ENCODE measurements around the gene OCA2. TPM values are rescaled to one million over a fixed set of nuclear protein-coding genes. Genes with fewer than 3 reads are reported as not detected.

Gene OCA2
- total RNA-seq, 2 experiments from 2014 or later: not detected

GRCh38 chr15:27843146-27843545, 256.0 kb downstream of the OCA2 start:
- DNase-seq: no peak
- Mint-ChIP-seq H3K4me1 (ENCODE audit: low read depth) (no peaks in the 10 kb centered on the region), H3K9me3 (no peaks in the 10 kb centered on the region), H3K4me3 (no peak overlapping the region), H3K27me3 (ENCODE audit: low read depth) (peaks cover under 1% of the 10 kb centered on the region), H3K27ac (no peak overlapping the region), H3K36me3 (ENCODE audit: low read depth) (no peaks in the 10 kb centered on the region)
- CTCF ChIA-PET: no interaction called here
- intact Hi-C loops (cut with micrococcal nuclease): no loop called here

DNA sequence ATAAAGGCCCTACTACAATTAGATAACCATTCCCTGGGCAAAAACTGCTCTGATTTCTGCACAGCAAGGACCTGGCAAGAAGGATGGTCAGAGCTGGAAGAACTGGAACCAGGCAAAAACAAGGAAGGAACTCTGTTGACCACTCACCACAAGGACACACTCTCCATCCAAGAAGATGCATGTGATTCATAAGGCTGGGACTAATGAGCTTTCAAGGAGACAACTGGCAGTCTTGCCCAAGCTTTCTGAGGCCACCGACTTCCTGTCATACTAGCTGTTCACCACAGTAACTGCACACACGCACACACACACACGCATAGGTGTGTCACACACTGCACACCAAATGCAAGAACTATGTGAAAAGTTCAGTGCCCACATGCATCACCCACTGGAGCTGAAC, 256.6 kb downstream of the OCA2 start:
- H3K4me3 Mint-ChIP-seq: no peak overlapping the region
- H3K27me3 Mint-ChIP-seq (ENCODE audit: low read depth): peaks cover 5% of the 10 kb centered on the region
- no peaks in the 10 kb centered on the region for H3K4me1 Mint-ChIP-seq (ENCODE audit: low read depth)
- CTCF ChIA-PET: no interaction called here
- intact Hi-C loops (cut with micrococcal nuclease): no loop called here
- DNase-seq: no peak
- no peaks in the 10 kb centered on the region for H3K9me3 Mint-ChIP-seq
- H3K27ac Mint-ChIP-seq: no peak overlapping the region
- H3K36me3 Mint-ChIP-seq (ENCODE audit: low read depth): no peaks in the 10 kb centered on the region

GRCh38 chr15:27835233-27835939, 263.7 kb downstream of the OCA2 start:
- intact Hi-C loops (cut with micrococcal nuclease): no loop called here
- CTCF ChIA-PET: no interaction called here
- no peaks in the 10 kb centered on the region for H3K9me3 Mint-ChIP-seq
- no peaks in the 10 kb centered on the region for H3K4me1 Mint-ChIP-seq (ENCODE audit: low read depth)
- H3K27ac Mint-ChIP-seq: no peak overlapping the region
- H3K27me3 Mint-ChIP-seq (ENCODE audit: low read depth): peaks cover 11% of the 10 kb centered on the region
- DNase-seq: no peak
- no peak overlapping the region for H3K4me3 Mint-ChIP-seq
- H3K36me3 Mint-ChIP-seq (ENCODE audit: low read depth): no peaks in the 10 kb centered on the region

GRCh38 chr15:27834684-27835083, 264.4 kb downstream of the OCA2 start:
- Mint-ChIP-seq H3K27ac (no peak overlapping the region), H3K9me3 (no peaks in the 10 kb centered on the region), H3K36me3 (ENCODE audit: low read depth) (no peaks in the 10 kb centered on the region), H3K27me3 (ENCODE audit: low read depth) (peaks cover 11% of the 10 kb centered on the region), H3K4me1 (ENCODE audit: low read depth) (no peaks in the 10 kb centered on the region), H3K4me3 (no peak overlapping the region)
- intact Hi-C loops (cut with micrococcal nuclease): no loop called here
- no peak for DNase-seq
- CTCF ChIA-PET: no interaction called here

DNA sequence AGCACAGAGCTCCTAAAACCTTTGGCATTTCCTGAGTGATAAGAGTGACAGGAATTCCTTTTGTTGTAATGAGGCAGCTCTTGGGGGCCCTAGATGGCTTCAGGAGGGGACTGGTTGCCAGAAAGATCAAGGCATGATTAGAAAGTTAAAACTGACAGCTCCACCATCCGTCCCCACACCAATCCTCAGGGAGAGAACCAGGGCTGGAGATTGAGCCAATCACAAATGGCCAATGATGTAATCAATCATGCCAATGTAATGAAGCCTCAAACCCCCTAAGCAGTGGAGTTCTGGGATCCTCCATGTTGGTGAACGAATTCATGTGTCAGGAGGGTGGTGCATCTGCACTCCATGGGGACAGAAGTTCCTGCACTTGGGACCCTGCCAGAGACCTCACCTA, 265.1 kb downstream of the OCA2 start:
- intact Hi-C loops (cut with micrococcal nuclease): no loop called here
- Mint-ChIP-seq H3K27me3 (ENCODE audit: low read depth) (peaks cover 11% of the 10 kb centered on the region), H3K4me3 (no peak overlapping the region), H3K9me3 (no peaks in the 10 kb centered on the region), H3K4me1 (ENCODE audit: low read depth) (no peaks in the 10 kb centered on the region), H3K27ac (no peak overlapping the region), H3K36me3 (ENCODE audit: low read depth) (no peaks in the 10 kb centered on the region)
- DNase-seq: no peak
- CTCF ChIA-PET: no interaction called here

GRCh38 chr15:27833178-27833577, 265.9 kb downstream of the OCA2 start:
- CTCF ChIA-PET: no interaction called here
- Mint-ChIP-seq H3K36me3 (ENCODE audit: low read depth) (no peaks in the 10 kb centered on the region), H3K27me3 (ENCODE audit: low read depth) (peaks cover 11% of the 10 kb centered on the region), H3K4me1 (ENCODE audit: low read depth) (no peaks in the 10 kb centered on the region), H3K9me3 (no peaks in the 10 kb centered on the region), H3K4me3 (no peak overlapping the region), H3K27ac (no peak overlapping the region)
- intact Hi-C loops (cut with micrococcal nuclease): no loop called here
- DNase-seq: no peak

- Mint-ChIP-seq H3K9me3 (no peaks in the 10 kb centered on the region), H3K4me1 (ENCODE audit: low read depth) (no peaks in the 10 kb centered on the region), H3K27ac (no peak overlapping the region), H3K36me3 (ENCODE audit: low read depth) (no peaks in the 10 kb centered on the region), H3K27me3 (ENCODE audit: low read depth) (peaks cover 5% of the 10 kb centered on the region), H3K4me3 (no peak overlapping the region)
- no peak for DNase-seq
- CTCF ChIA-PET: interaction anchor here (0.6 kb wide), 1 partner anchor 180 kb away, joined by 5 read pairs; no protein-coding TSS in a partner anchor
- intact Hi-C loops (cut with micrococcal nuclease): no loop called here
These were observed 266.9 kb downstream of the OCA2 start for GRCh38 chr15:27832237-27832596.

DNA sequence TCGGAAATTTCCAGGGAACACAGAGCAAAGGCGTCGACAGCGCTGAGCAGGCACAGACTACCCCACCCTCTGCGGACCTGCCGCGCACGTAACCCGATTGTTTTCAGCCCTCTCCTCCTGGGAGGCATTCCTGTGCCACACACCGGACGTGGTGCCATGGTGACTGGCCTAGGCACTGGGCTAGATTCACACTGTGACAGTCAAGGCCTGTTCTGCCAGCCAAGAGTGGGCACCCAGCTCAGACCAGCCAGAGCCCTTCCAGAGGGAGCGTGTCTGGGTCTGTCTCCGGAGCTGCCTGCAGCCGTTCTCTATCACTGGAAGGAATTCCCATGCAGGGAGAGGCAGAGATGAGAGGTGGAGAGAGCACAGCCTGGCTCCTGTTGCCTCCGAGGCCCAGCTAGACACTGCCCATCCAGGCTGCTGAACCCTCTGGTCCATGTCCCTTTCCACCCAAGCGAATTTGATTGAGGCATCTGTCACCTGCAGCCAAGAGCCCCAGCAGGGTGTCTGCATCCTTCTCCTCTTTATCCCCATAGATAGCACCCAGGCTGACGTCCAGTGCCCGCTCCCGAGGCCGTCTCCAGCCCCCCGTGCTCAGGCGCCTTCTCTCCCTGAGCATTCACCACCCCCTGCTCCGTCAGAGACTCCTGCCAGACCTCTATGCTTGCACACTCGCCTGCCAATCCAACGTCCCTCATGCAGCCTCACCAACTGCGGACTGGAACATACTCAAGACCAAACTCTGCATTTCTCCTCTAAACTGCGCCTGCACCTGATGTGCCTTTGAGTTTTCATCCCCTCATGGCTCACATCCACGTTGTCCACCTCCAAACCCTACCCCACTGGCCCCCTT, 267.5 kb downstream of the OCA2 start:
- intact Hi-C loops (cut with micrococcal nuclease): no loop called here

DNA sequence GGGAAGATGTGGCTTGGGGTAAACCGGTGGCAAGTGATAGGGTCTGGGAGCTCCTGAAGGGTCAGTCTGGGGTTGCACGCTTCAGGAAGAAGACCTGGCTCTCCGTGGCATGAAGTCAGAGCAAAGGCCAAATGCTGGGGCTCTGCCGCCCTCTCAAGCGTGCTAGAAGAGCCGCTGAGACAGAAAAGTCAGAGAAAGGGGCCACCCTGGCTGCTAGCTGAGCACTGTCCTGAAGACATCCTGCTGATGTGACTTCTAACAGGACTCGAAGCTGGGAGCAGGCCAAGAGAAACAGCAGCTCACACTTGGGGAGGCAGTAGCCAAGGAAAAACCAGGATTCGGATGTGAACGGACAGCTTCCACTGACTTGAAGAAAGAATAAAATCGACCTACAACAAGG, 270.4 kb downstream of the OCA2 start:
- no peaks in the 10 kb centered on the region for H3K4me1 Mint-ChIP-seq (ENCODE audit: low read depth)
- H3K27me3 Mint-ChIP-seq (ENCODE audit: low read depth): no peaks in the 10 kb centered on the region
- no peak overlapping the region for H3K4me3 Mint-ChIP-seq
- CTCF ChIA-PET: no interaction called here
- H3K36me3 Mint-ChIP-seq (ENCODE audit: low read depth): no peaks in the 10 kb centered on the region
- no peak for DNase-seq
- intact Hi-C loops (cut with micrococcal nuclease): no loop called here
- H3K9me3 Mint-ChIP-seq: no peaks in the 10 kb centered on the region
- no peak overlapping the region for H3K27ac Mint-ChIP-seq

More for the DNA sequence above, 267.5 kb downstream of the OCA2 start:
- no peak overlapping the region for H3K4me3 Mint-ChIP-seq
- no peak for DNase-seq
- H3K27me3 Mint-ChIP-seq (ENCODE audit: low read depth): peaks cover 2% of the 10 kb centered on the region
- no peak overlapping the region for H3K27ac Mint-ChIP-seq
- no peaks in the 10 kb centered on the region for H3K9me3 Mint-ChIP-seq
- CTCF ChIA-PET: no interaction called here
- H3K36me3 Mint-ChIP-seq (ENCODE audit: low read depth): no peaks in the 10 kb centered on the region
- H3K4me1 Mint-ChIP-seq (ENCODE audit: low read depth): no peaks in the 10 kb centered on the region

- CTCF ChIA-PET: no interaction called here
- H3K9me3 Mint-ChIP-seq: no peaks in the 10 kb centered on the region
- no peaks in the 10 kb centered on the region for H3K4me1 Mint-ChIP-seq (ENCODE audit: low read depth)
- no peaks in the 10 kb centered on the region for H3K36me3 Mint-ChIP-seq (ENCODE audit: low read depth)
- H3K27me3 Mint-ChIP-seq (ENCODE audit: low read depth): no peaks in the 10 kb centered on the region
- H3K4me3 Mint-ChIP-seq: no peak overlapping the region
- H3K27ac Mint-ChIP-seq: no peak overlapping the region
- intact Hi-C loops (cut with micrococcal nuclease): no loop called here
- DNase-seq: no peak
These were observed 272.0 kb downstream of the OCA2 start for GRCh38 chr15:27826902-27827714.

DNA sequence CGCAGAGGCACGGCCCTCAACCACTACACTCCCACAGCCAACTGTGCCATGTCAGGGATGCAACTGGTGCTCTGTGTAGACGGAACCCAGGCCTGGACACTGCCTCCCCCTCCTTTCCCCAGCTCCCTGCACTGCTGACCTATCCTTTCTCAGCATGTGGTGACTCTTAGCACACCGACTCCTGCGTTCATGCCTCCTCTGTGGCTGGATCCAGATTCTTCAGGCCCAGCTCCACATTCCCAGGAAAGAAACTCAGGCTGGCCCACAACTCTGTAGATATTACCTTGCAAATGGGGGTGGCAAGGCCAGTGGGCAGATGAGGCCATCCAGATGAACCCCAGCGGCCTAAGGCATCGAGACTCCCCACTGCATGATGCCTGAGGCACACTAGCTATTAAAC, 272.7 kb downstream of the OCA2 start:
- H3K4me1 Mint-ChIP-seq (ENCODE audit: low read depth): no peaks in the 10 kb centered on the region
- no peak overlapping the region for H3K27ac Mint-ChIP-seq
- no peak overlapping the region for H3K4me3 Mint-ChIP-seq
- H3K36me3 Mint-ChIP-seq (ENCODE audit: low read depth): no peaks in the 10 kb centered on the region
- intact Hi-C loops (cut with micrococcal nuclease): no loop called here
- CTCF ChIA-PET: no interaction called here
- no peaks in the 10 kb centered on the region for H3K9me3 Mint-ChIP-seq
- H3K27me3 Mint-ChIP-seq (ENCODE audit: low read depth): no peaks in the 10 kb centered on the region
- no peak for DNase-seq

DNA sequence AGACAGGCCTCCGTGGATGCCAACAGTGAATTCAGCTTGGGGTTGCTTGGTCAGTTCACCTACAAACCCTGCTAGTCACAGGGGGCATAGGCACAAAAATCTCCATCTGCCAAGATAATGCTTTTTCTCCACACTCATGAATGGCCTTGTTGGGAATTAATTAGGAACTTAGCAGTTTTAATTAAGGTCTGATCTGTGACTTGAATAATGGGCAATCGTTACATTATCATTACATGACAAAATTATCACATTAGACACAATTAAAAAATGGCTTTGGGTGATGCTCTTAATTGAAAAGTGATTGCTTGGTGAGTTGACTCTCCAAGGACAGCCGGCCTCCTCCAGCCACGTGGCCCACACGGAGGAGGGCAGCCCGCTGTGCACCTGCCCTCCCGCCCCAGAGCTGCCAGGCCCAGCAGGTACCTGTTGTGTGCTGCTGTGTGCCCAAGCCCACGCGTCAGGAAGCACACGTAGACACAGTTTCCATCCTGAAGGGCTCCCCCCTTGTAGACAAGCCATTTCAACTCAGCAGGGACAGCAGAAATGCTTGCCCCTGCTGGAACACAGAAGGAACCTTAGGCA, 274.2 kb downstream of the OCA2 start:
- no peaks in the 10 kb centered on the region for H3K36me3 Mint-ChIP-seq (ENCODE audit: low read depth)
- no peak for DNase-seq
- H3K9me3 Mint-ChIP-seq: peaks cover 2% of the 10 kb centered on the region
- H3K4me1 Mint-ChIP-seq (ENCODE audit: low read depth): no peaks in the 10 kb centered on the region
- no peak overlapping the region for H3K27ac Mint-ChIP-seq
- H3K4me3 Mint-ChIP-seq: no peak overlapping the region
- intact Hi-C loops (cut with micrococcal nuclease): no loop called here
- CTCF ChIA-PET: no interaction called here
- peaks cover 2% of the 10 kb centered on the region for H3K27me3 Mint-ChIP-seq (ENCODE audit: low read depth)

All from activated naive CD4-positive, alpha-beta T cell treated with anti-CD3 and anti-CD28 coated beads for 36 hours (primary cell).